PFSK-1 (cell line): ENCODE measurements around the gene ACTN4.

Experiments
- FOXP2 ChIP-seq: optimal IDR thresholded peaks from 2 replicates; pipeline ENCODE3; 2011; ENCODE audit warnings: borderline replicate concordance, control low read depth, inconsistent platforms; ENCODE audit not compliant: insufficient read depth; ENCODE audit errors: extremely low read length, extremely low read depth
- POLR2AphosphoS5 ChIP-seq: IDR thresholded peaks from 2 replicates; pipeline ENCODE4 v1.6.1; 2012; ENCODE audit warnings: low read depth, mild to moderate bottlenecking, control low read depth, low read length, moderate library complexity
- SIN3A ChIP-seq: IDR thresholded peaks from 2 replicates; pipeline ENCODE4 v1.6.1; 2012; ENCODE audit warnings: mild to moderate bottlenecking, low read length, moderate library complexity, borderline replicate concordance; ENCODE audit not compliant: insufficient read depth
- TAF1 ChIP-seq: IDR thresholded peaks from 2 replicates; pipeline ENCODE4 v1.6.1; 2012; ENCODE audit warnings: low read length, control low read depth, borderline replicate concordance; ENCODE audit not compliant: insufficient read depth
- TF ChIP-seq, protein P1 (sequence below), 2 experiments: IDR thresholded peaks; 2 replicates each; pipeline versions ENCODE4 v1.6.1 to v1.8.0; 2011 to 2012; ENCODE audit warnings: low read depth in 2 of 2, low read length in 2 of 2, control low read depth in 1 of 2, inconsistent platforms in 1 of 2, mild to moderate bottlenecking in 1 of 2, moderate library complexity in 1 of 2; ENCODE audit not compliant: insufficient read depth in 1 of 2

ACTN4 gene

DNA sequence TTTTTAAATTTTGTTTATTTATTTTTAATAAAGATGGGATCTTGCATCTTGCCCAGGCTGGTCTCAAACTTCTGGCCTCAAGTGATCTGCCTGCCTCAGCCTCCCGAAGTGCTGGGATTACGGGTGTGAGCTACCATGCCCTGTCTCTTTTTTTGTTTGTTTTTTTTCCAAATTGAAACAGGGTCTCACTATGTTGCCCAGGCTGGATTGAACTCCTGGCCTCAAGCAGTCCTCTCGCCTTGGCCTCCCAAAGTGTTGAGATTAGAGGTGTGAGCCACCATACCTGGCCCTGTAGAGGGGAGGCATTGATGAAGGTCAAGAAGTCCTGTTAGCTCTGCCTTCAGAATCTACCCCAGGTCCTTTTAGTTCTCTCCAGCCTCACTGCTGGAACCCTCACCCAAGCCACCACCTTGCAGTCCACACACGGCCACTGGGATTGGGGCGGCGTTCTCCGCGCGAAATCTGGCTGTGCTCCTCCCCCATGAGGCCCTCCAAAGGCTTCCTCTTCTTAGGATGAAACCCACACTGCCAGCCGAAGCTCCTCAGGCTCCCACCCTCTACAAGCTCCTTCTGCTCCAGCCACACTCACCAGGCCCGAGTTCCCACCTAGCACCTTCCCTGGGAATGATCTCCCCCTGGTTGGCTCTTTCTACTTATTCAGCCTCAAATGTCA lies 34.9 kb downstream of the ACTN4 start:
- TF ChIP-seq, protein P1, sequence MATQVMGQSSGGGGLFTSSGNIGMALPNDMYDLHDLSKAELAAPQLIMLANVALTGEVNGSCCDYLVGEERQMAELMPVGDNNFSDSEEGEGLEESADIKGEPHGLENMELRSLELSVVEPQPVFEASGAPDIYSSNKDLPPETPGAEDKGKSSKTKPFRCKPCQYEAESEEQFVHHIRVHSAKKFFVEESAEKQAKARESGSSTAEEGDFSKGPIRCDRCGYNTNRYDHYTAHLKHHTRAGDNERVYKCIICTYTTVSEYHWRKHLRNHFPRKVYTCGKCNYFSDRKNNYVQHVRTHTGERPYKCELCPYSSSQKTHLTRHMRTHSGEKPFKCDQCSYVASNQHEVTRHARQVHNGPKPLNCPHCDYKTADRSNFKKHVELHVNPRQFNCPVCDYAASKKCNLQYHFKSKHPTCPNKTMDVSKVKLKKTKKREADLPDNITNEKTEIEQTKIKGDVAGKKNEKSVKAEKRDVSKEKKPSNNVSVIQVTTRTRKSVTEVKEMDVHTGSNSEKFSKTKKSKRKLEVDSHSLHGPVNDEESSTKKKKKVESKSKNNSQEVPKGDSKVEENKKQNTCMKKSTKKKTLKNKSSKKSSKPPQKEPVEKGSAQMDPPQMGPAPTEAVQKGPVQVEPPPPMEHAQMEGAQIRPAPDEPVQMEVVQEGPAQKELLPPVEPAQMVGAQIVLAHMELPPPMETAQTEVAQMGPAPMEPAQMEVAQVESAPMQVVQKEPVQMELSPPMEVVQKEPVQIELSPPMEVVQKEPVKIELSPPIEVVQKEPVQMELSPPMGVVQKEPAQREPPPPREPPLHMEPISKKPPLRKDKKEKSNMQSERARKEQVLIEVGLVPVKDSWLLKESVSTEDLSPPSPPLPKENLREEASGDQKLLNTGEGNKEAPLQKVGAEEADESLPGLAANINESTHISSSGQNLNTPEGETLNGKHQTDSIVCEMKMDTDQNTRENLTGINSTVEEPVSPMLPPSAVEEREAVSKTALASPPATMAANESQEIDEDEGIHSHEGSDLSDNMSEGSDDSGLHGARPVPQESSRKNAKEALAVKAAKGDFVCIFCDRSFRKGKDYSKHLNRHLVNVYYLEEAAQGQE (IDR thresholded peaks at IDR 0.05; ENCODE audit: insufficient read depth in 1 of 2, low read depth in 2 of 2, low read length in 2 of 2): no peak
- TF ChIP-seq TAF1: no peak
- TF ChIP-seq POLR2AphosphoS5: no peak
- no peak for TF ChIP-seq SIN3A

DNA sequence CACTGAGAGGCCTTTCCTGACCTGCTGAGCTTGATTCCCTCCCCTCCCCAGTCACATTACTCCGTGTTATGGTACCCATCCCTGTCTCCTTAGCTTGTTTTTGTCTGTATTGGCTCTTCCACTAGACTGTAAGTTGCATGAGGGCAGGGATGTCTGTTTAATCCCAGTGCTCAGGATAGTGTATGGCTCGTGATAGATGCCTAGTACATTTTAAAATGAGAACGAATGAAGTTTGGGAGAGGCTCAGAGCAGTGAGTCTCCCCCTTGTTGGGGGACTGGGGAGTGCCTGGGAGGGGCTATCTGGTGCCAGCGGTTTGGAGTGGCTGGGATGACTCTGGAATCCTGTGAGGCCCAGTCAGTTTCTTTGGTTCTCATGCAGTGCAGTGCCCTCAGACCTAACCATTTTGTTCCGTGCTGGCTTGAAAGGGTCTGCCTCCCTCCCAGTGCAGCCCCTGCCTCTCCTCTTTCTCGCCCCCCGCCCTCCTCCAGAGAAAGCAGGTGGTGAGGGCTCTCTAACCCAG lies 35.5 kb downstream of the ACTN4 start:
- TF ChIP-seq, protein P1 (IDR thresholded peaks at IDR 0.05; ENCODE audit: insufficient read depth in 1 of 2, low read depth in 2 of 2, low read length in 2 of 2): no peak
- TF ChIP-seq TAF1 (no peak), POLR2AphosphoS5 (no peak)

DNA sequence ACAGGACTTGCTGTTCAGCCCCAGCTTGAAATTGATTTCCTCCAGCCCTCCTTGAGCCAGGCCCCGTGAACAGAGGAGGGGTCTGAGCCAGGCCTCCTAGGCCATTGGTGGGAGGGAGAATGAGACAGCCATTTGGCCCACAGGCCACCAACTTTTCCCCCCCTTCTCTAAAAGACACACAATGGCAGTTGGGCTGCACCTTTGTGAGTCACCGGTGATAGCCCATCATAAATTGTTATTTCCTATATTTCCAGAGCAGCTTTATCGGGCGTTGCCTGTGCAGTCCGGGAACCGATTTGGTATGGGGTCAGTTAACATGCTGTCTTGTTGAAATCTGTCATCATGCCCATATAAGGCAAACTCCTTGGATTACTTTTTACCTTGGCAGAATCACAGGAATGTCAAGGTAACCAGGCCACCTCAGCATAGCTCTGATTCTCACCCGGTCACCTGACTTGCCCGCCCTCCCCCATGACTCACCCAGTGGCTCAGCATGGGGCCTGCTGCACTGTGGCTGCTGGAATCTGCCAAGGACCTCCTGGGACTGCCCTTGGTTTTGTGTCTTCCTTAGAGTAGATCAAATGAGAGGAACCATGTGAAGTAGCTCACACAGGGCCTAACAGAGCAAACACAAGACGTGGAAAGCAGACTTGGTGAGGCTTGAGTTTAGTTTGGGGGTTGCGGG lies 36.1 kb downstream of the ACTN4 start:
- TF ChIP-seq SIN3A: no peak
- TF ChIP-seq TAF1: no peak
- no peak for TF ChIP-seq FOXP2
- TF ChIP-seq, protein P1 (IDR thresholded peaks at IDR 0.05; ENCODE audit: insufficient read depth in 1 of 2, low read depth in 2 of 2, low read length in 2 of 2): no peak
- TF ChIP-seq POLR2AphosphoS5: no peak

DNA sequence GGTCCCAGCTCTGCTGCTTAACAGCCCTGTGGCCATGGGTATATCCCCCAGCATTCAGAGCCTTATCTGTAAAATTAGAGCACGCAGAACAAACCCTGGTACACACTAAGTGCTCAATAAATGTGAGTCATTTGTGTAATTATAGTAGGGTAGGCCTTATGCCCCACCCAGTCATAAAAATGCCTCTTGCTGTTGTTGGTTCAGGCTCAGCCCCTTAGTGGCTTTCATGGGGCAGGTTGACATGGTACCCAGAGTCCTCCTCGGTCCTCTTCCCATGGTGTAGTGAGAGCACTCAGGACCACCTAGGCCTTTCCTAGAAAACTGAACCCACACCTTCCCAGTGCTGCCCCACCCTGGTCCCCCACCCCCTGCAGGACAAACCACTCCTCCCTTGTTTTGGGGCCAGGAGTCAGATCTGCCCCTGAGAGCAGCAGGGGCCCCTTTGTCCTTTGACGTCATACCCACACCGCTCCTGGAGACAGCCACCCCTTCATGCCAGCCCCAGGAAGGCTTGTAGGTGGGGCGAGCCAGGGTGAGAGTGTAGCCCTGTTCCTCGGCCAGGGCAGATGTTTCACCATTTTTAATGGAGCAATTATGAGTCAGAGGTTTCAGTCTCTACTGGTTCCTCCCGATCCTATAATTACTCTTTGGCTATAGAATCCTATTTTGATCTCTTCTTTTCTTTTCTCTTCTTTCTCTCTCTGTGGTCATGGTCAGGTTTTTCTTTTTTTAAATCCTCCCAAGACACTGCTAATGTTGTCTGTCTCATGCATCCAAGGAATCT lies 36.8 kb downstream of the ACTN4 start:
- TF ChIP-seq FOXP2: no peak
- no peak for TF ChIP-seq TAF1
- no peak for TF ChIP-seq POLR2AphosphoS5
- TF ChIP-seq, protein P1 (IDR thresholded peaks at IDR 0.05; ENCODE audit: insufficient read depth in 1 of 2, low read depth in 2 of 2, low read length in 2 of 2): no peak
- TF ChIP-seq SIN3A: no peak
